RKO (cell line): ENCODE results near the gene CNTN6.

Experiments used
- DNase-seq: peaks from one replicate; pipeline ENCODE4 v3.0.0-alpha.2; 2016; ENCODE audit warnings: low spot score

Gene CNTN6

GRCh38 chr3:1423566-1424089 lies 330.8 kb downstream of the CNTN6 start:
- no peak for DNase-seq

DNA sequence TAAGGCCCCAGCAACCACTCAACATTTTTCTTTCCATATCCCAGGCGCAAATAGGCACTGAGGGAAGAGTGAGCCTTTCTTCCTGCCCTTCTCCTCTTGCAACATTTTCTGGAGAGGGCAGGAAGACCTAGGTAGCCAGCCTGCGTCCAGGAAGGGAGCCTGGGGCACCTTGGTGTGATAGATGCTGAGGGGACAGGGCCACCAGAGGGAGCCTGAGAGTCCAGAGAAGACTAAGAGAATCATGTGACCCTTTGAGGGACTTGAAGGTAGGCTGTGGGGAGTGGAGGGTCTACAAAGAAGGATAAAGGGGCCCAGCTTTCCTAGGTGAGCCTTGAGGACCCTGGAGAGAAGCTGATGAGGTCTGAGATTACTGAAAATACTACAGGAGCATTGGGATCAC lies 346.6 kb downstream of the CNTN6 start:
- DNase-seq, result peak; percentile 38

GRCh38 chr3:1442271-1442670 lies 349.4 kb downstream of the CNTN6 start:
- DNase-seq, result no peak

- DNase-seq, result no peak
These were observed 351.4 kb downstream of the CNTN6 start for GRCh38 chr3:1444195-1444594.

DNA sequence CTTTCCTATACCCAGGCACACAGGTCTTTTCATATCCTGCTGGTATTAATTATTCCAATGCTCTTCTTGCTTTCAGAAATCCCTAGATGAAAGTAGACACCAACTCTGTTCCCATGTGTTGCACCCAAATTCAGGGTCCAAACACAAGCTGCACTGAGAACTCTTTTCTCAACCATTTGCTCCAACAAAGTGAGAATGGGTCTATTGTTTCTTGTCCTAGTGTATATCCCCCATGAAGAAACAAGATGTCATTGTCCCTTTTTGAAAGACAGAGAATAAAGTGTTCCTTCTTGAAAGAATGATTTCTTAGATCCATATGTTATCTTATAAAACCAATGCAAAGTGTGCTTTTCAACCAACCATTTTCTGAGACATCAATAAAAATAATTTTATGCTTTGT lies 353.7 kb downstream of the CNTN6 start:
- no peak for DNase-seq

GRCh38 chr3:1447452-1447851 lies 354.6 kb downstream of the CNTN6 start:
- no peak for DNase-seq

GRCh38 chr3:1448443-1448842 lies 355.6 kb downstream of the CNTN6 start:
- no peak for DNase-seq
